Measurements from ENCODE around the gene AGAP1.

DNA sequence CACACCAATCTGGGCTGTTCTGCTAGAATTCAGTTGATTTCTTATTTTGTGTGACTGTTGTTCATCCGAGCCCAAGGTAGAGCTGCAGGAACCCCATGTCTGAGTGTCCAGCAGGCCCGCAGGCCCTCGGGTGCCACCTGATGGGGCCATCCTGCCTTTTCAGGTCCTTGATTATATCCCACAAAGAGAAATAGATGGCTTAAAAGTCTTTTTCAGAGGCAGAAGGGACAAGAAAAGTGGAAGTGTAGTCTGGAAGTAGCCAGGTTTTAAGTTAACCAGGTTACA, 52.2 kb downstream of the AGAP1 start:
- TF ChIP-seq, protein P1, sequence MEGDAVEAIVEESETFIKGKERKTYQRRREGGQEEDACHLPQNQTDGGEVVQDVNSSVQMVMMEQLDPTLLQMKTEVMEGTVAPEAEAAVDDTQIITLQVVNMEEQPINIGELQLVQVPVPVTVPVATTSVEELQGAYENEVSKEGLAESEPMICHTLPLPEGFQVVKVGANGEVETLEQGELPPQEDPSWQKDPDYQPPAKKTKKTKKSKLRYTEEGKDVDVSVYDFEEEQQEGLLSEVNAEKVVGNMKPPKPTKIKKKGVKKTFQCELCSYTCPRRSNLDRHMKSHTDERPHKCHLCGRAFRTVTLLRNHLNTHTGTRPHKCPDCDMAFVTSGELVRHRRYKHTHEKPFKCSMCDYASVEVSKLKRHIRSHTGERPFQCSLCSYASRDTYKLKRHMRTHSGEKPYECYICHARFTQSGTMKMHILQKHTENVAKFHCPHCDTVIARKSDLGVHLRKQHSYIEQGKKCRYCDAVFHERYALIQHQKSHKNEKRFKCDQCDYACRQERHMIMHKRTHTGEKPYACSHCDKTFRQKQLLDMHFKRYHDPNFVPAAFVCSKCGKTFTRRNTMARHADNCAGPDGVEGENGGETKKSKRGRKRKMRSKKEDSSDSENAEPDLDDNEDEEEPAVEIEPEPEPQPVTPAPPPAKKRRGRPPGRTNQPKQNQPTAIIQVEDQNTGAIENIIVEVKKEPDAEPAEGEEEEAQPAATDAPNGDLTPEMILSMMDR (IDR thresholded peaks at IDR 0.05), result no peak
- no peak for TF ChIP-seq POLR2A (IDR thresholded peaks at IDR 0.05)

Data from vagina (tissue), 2 donors.